Endodermal cell (in vitro differentiated cells): ENCODE results near the gene PHF5A. TPM values are rescaled to one million over a fixed set of nuclear protein-coding genes. Genes with fewer than 3 reads are reported as not detected.
"Not testable (repeated sequence)": the region's sequence is repeated elsewhere in the genome, so short reads cannot be mapped to it uniquely, and the experiment has no call there.

ENCODE experiments used
- DNase-seq: peaks from one replicate; pipeline ENCODE4 v3.0.0-alpha.2; 2017
- H3K27ac ChIP-seq: 2 replicates; pipeline ENCODE4 v1.5.1; 2013; ENCODE audit warnings: mild to moderate bottlenecking, low read depth, low read length, moderate library complexity
- H3K27me3 ChIP-seq: 2 replicates; pipeline ENCODE4 v1.6.1; 2013; ENCODE audit warnings: mild to moderate bottlenecking, low read length, moderate library complexity; ENCODE audit not compliant: insufficient read depth, control insufficient read depth, poor library complexity, severe bottlenecking
- H3K36me3 ChIP-seq: 2 replicates; pipeline ENCODE4 v1.7.0; 2013; ENCODE audit warnings: mild to moderate bottlenecking, low read length, moderate library complexity; ENCODE audit not compliant: control insufficient read depth, insufficient read depth
- H3K4me1 ChIP-seq: one replicate; pipeline ENCODE4 v1.7.0; 2013; ENCODE audit warnings: low read length; ENCODE audit not compliant: control insufficient read depth, insufficient read depth
- H3K4me3 ChIP-seq: 2 replicates; pipeline ENCODE4 v1.5.1; 2013; ENCODE audit warnings: mild to moderate bottlenecking, low read length, moderate library complexity
- H3K9ac ChIP-seq: 2 replicates; pipeline ENCODE4 v1.6.1; 2013; ENCODE audit warnings: mild to moderate bottlenecking, low read length, moderate library complexity; ENCODE audit not compliant: poor library complexity, severe bottlenecking; ENCODE audit errors: extremely low read depth
- H3K9me3 ChIP-seq: 2 replicates; pipeline ENCODE4 v1.6.1; 2013; ENCODE audit warnings: mild to moderate bottlenecking, low read length, moderate library complexity; ENCODE audit not compliant: control insufficient read depth
- H3K27ac Mint-ChIP-seq: 2 replicates; pipeline ENCODE4 v1.8.0; 2020; ENCODE audit warnings: mixed read lengths
- H3K27me3 Mint-ChIP-seq: 2 replicates; pipeline ENCODE4 v1.8.0; 2021; ENCODE audit warnings: mild to moderate bottlenecking, mixed read lengths; ENCODE audit not compliant: insufficient read depth
- H3K36me3 Mint-ChIP-seq: 2 replicates; pipeline ENCODE4 v1.8.0; 2020; ENCODE audit warnings: low read depth, mixed read lengths
- H3K4me1 Mint-ChIP-seq: 2 replicates; pipeline ENCODE4 v1.8.0; 2020; ENCODE audit warnings: mixed read lengths
- H3K4me3 Mint-ChIP-seq: 2 replicates; pipeline ENCODE4 v1.8.0; 2020; ENCODE audit warnings: mild to moderate bottlenecking, moderate library complexity, mixed read lengths
- H3K9me3 Mint-ChIP-seq: 2 replicates; pipeline ENCODE4 v1.8.0; 2020; ENCODE audit warnings: mild to moderate bottlenecking, mixed read lengths
- WGBS, 2 experiments: methylation state at CpG; one replicate each; pipeline versions ENCODE4 v1.1.5 to v1.1.7; 2013; ENCODE audit warnings: missing lambda C conversion rate in 2 of 2, mixed read lengths in 1 of 2; ENCODE audit not compliant: insufficient coverage in 1 of 2, insufficient read length in 1 of 2; 5-methylcytosine and 5-hydroxymethylcytosine counted together
- total RNA-seq, 2 donors: library from RNA; stranded (reverse); fragmentation: NEBNext Ultra II Directional in 1 of 2; extraction: Animal tissue kit (Norgen Biotek cat#: 25700) in 1 of 2; gene quantifications; 2 replicates in 1 of 2; 3 replicates in 1 of 2; pipeline ENCODE4 v1.2.1, GENCODE V29; 2021
- TF ChIP-seq, protein P1 (sequence below): fragments of 200-600 bp; sonication (generic); conservative IDR thresholded peaks from 2 replicates; pipeline ENCODE4 v1.5.0; 2021; ENCODE audit warnings: antibody characterized with exemption, mild to moderate bottlenecking

The PHF5A gene
- total RNA-seq, 2 donors from 2014 or later, result 71.0 to 80.8 TPM

DNA sequence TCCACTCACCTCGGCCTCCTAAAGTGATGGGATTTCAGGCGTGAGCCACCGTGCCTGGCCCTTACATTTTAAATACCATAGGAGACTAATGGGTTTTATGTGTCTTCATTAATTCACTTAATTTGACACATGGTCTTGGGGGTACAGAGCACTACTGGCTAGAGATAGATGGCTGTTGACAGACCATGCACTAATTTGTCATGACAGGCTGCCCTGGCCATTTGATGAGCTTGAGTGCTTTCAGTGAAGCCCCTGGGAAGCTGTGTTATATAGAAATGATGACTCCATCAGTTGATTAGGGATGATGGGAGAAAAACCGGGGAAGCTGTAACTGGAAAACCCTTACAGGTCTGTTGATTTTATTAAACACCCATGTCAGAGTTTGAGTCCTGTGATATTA is 6.6 kb downstream of the PHF5A start:
- 91 to 94% methylated on average over 3 to 4 of the region's 4 CpGs for WGBS, 2 experiments
- DNase-seq, result no peak
- Histone ChIP-seq H3K4me3 (no peak overlapping the region), H3K27me3 (no peaks in the 10 kb centered on the region), H3K9me3 (no peaks in the 10 kb centered on the region), H3K4me1 (peaks cover 4% of the 10 kb centered on the region), H3K9ac (no peak overlapping the region), H3K27ac (no peak overlapping the region), H3K36me3 (peaks cover 84% of the 10 kb centered on the region)
- H3K27ac Mint-ChIP-seq, result no peak overlapping the region
- H3K36me3 Mint-ChIP-seq, result peaks cover 71% of the 10 kb centered on the region
- H3K27me3 Mint-ChIP-seq, result no peaks in the 10 kb centered on the region
- TF ChIP-seq, protein P1, sequence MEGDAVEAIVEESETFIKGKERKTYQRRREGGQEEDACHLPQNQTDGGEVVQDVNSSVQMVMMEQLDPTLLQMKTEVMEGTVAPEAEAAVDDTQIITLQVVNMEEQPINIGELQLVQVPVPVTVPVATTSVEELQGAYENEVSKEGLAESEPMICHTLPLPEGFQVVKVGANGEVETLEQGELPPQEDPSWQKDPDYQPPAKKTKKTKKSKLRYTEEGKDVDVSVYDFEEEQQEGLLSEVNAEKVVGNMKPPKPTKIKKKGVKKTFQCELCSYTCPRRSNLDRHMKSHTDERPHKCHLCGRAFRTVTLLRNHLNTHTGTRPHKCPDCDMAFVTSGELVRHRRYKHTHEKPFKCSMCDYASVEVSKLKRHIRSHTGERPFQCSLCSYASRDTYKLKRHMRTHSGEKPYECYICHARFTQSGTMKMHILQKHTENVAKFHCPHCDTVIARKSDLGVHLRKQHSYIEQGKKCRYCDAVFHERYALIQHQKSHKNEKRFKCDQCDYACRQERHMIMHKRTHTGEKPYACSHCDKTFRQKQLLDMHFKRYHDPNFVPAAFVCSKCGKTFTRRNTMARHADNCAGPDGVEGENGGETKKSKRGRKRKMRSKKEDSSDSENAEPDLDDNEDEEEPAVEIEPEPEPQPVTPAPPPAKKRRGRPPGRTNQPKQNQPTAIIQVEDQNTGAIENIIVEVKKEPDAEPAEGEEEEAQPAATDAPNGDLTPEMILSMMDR, result no peak
- no peaks in the 10 kb centered on the region for H3K9me3 Mint-ChIP-seq
- H3K4me1 Mint-ChIP-seq, result no peaks in the 10 kb centered on the region
- H3K4me3 Mint-ChIP-seq, result no peak overlapping the region

DNA sequence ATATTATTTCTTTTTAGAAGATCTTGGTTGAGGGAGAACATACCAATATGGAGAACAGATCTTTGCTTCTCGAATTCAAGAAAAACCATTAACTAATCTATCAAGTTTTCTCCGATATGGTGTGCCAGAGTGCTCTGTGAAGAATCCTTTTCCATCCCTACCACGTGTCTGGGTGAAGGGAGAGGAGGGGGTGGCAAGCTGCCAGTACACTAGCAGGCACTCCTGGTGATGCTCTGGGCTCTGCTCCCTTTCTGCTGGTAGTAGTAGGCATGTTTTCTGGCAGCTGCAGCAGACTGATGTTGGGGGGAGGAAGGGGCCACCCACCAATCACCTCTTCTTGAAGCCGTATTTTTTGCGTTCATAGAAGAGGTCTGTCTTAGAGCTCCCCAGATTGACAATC is 8.4 kb downstream of the PHF5A start:
- WGBS, 2 experiments, result 95 to 99% methylated on average over 4 to 5 of the region's 5 CpGs
- H3K9me3 Mint-ChIP-seq, H3K4me3 Mint-ChIP-seq, H3K27me3 ChIP-seq, H3K27ac Mint-ChIP-seq, H3K4me1 ChIP-seq, H3K4me1 Mint-ChIP-seq, DNase-seq, H3K9me3 ChIP-seq, H3K4me3 ChIP-seq, H3K9ac ChIP-seq, H3K27ac ChIP-seq, H3K27me3 Mint-ChIP-seq: not testable (repeated sequence)
- peaks cover 60% of the 10 kb centered on the region for H3K36me3 Mint-ChIP-seq
- H3K36me3 ChIP-seq, result peaks cover 67% of the 10 kb centered on the region

DNA sequence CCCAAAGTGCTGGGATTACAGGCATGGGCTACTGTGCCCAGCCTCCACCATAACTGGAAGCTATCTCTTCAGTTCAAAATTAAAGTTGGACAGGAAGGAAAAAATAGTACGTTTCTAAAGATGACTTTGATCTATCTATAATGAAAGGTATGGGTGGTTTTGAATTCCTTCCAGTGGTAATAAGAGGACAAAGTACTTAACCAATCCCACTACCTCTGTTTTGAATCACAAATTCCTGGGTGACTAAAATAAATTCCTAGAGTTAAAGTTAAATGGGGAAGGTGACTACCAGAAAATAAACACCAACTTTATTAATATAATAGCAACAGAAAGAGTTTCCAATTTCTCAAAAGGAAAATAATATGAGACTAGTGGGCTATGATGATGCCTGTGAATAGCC is 9.1 kb downstream of the PHF5A start:
- Mint-ChIP-seq H3K4me3 (no peak overlapping the region), H3K27me3 (no peaks in the 10 kb centered on the region), H3K36me3 (peaks cover 53% of the 10 kb centered on the region), H3K4me1 (no peaks in the 10 kb centered on the region), H3K27ac (no peak overlapping the region), H3K9me3 (no peaks in the 10 kb centered on the region)
- H3K36me3 ChIP-seq, result peaks cover 61% of the 10 kb centered on the region
- H3K9me3 ChIP-seq, result no peaks in the 10 kb centered on the region
- no peak for DNase-seq
- WGBS, 2 experiments, result 100% methylated on average over 1 of the region's 1 CpG; no CpG with 5 or more reads in 1 of the 2 experiments
- no peaks in the 10 kb centered on the region for H3K27me3 ChIP-seq
- H3K4me3 ChIP-seq, result no peak overlapping the region
- no peak overlapping the region for H3K27ac ChIP-seq
- TF ChIP-seq, protein P1, result no peak
- no peak overlapping the region for H3K9ac ChIP-seq
- no peaks in the 10 kb centered on the region for H3K4me1 ChIP-seq

DNA sequence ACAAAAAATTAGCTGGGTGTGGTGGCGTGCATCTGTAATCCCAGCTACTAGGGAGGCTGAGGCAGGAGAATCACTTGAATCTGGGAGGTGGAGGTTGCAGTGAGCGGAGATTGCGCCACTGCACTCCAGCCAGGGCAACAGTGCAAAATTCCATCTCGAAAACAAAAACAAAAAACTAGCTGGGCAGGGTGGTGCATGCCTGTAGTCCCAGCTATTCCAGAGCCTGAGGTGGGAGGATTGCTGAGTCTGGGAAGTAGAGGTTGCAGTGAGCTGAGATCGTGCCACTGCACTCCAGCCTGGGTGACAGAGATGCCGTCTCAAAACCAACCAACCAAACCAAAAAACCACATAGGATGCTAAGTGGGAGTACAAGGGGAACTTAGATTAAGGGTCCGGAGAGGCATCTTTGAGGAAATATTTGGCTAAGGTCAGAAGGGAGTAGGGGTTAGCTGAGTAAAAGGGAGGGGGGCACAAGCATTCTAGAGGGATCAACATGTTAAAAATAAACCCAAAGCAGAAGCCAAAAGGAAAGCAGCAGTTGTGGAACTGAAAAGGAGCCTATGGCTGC is 10.2 kb downstream of the PHF5A start:
- DNase-seq, result no peak
- Histone ChIP-seq H3K4me3 (no peak overlapping the region), H3K9ac (no peak overlapping the region), H3K9me3 (no peaks in the 10 kb centered on the region), H3K27ac (no peak overlapping the region), H3K4me1 (no peaks in the 10 kb centered on the region), H3K36me3 (peaks cover 50% of the 10 kb centered on the region), H3K27me3 (no peaks in the 10 kb centered on the region)
- Mint-ChIP-seq H3K4me3 (no peak overlapping the region), H3K36me3 (peaks cover 45% of the 10 kb centered on the region), H3K27ac (peak overlapping the region; percentile 58), H3K27me3 (no peaks in the 10 kb centered on the region), H3K9me3 (no peaks in the 10 kb centered on the region), H3K4me1 (no peaks in the 10 kb centered on the region)
- WGBS, 2 experiments, result 87 to 95% methylated on average over 5 to 7 of the region's 7 CpGs
- TF ChIP-seq, protein P1, result no peak
